ENCODE measurements around the gene SRSF5. TPM values are rescaled to one million over a fixed set of nuclear protein-coding genes. Genes with fewer than 3 reads are reported as not detected.
"Not testable (repeated sequence)": the region's sequence is repeated elsewhere in the genome, so short reads cannot be mapped to it uniquely, and the experiment has no call there.

The SRSF5 gene
- total RNA-seq, 1 donor from 2014 or later = 294 TPM

GRCh38 chr14:69804902-69805301 is 38.0 kb downstream of the SRSF5 start:
- intact Hi-C loops (cut with micrococcal nuclease) = no loop called here

GRCh38 chr14:69807192-69807591 is 40.2 kb downstream of the SRSF5 start:
- intact Hi-C loops (cut with micrococcal nuclease) = no loop called here

- intact Hi-C loops (cut with micrococcal nuclease) = no loop called here
Measured at GRCh38 chr14:69808919-69809808, 42.2 kb downstream of the SRSF5 start.

DNA sequence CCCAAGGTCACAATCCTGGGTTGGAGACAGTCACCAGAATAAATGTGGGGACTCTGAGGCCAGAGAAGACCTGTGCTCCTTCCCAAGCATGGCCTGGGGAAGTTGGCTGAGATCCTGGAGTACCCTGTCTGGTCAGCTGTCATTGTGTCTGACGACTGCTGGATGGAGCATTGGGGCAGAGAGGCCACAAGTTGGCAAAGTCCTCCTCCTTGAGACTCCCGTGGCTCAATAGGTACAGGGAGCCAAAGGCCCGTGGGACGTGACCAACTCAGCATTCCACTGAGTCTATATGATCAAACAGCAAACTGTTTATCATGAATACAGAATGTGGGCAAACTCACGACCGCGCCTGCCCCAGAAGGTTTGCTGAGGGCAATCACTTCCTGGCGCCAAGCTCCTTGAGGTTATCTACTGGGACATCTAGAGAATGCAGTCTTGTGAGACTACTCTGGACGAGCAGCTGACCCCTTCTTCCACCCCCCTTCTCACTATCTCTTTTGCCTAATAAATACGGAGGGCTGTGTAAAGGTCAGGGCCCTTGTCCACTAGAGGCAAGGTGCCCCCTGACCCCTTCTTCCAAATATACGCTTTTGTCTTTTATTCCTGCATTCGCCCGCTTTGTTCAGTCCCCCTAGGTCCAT is 44.4 kb downstream of the SRSF5 start:
- intact Hi-C loops (cut with micrococcal nuclease) = no loop called here

- intact Hi-C loops (cut with micrococcal nuclease) = no loop called here
Measured at GRCh38 chr14:69811868-69812252, 44.9 kb downstream of the SRSF5 start.

DNA sequence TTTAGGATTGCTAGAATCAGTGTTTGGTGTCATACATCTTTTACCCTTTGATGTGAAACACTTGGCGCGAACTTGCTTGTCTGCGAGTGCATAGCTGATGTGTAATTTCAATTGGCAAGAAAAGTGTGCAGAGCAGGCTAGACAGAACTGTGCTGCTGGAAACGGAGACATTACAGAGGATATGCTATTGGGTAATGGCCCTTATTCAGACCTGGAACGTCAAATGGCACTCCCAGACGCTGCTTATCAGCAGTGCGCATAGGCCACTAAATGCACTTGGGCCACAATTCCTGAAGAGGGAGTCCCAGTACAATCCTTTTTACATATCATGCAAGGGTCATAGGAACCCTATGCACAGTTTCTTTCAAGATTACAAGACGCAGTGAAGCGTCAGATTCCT is 45.8 kb downstream of the SRSF5 start:
- intact Hi-C loops (cut with micrococcal nuclease) = no loop called here

- intact Hi-C loops (cut with micrococcal nuclease) = not testable (repeated sequence)
Measured at GRCh38 chr14:69813346-69813745, 46.4 kb downstream of the SRSF5 start.

DNA sequence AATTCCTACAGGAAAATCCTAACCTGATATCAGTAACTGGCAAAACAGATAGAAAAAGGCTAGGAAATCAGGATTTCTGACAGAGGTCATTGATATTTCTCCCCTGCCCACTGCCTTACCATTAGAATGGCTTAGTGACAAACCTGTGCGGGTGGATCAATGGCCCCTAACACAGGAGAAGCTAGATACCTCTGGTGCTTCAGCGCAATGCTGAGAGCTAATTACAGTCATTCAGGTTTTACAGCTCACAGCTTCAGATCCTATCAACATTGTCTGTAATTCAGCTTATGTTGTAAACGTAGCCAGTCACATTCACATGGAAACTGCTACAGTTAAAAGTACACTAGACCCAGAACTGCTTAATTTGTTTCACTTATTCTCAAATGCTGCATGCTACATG is 47.5 kb downstream of the SRSF5 start:
- intact Hi-C loops (cut with micrococcal nuclease) = no loop called here

DNA sequence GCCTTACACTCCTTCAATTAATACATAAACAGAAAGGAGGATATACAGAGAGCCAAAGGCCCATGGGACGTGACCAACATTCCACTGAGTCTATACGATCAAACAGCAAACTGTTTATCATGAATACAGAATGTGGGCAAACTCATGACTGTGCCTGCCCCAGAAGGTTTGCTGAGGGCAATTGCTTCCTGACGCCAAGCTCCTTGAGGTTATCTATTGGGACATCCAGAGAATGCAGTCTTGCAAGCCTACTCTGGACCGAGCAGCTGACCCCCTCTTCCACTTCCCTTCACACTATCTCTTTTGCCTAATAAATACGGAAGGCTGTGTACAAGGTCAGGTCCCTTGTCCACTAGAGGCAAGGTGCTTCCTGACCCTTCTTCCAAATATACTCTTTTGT is 48.6 kb downstream of the SRSF5 start:
- intact Hi-C loops (cut with micrococcal nuclease) = loop anchor here (5.0 kb wide), 1 partner anchor 213 kb away; no protein-coding TSS in a partner anchor

DNA sequence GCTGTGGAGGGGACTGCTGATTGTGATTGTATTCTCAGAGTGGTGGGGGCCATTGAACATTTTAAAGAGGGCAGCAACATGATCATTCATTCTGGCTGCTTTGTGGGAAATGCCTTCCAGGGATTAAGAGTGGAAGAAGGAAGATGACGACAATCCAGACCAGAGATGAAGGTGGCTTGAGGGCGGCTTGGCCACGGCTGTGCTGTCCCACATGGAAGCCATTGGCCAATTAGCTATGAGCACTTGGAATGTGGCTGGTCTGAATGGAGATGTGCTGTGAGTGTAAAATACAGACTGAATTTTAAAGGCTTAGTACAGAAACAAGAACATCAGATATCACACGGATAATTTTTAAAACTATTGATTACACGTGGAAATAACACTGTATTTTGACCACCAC is 49.3 kb downstream of the SRSF5 start:
- intact Hi-C loops (cut with micrococcal nuclease) = loop anchor here (5.0 kb wide), 1 partner anchor 214 kb away; no protein-coding TSS in a partner anchor

GRCh38 chr14:69818758-69819191 is 51.8 kb downstream of the SRSF5 start:
- intact Hi-C loops (cut with micrococcal nuclease) = loop anchor here (1.0 to 5.0 kb wide), 5 partner anchors 210 to 750 kb away; no protein-coding TSS in a partner anchor

GRCh38 chr14:69819607-69820006 is 52.7 kb downstream of the SRSF5 start:
- intact Hi-C loops (cut with micrococcal nuclease) = loop anchor here (5.0 kb wide), 1 partner anchor 217 kb away; no protein-coding TSS in a partner anchor

DNA sequence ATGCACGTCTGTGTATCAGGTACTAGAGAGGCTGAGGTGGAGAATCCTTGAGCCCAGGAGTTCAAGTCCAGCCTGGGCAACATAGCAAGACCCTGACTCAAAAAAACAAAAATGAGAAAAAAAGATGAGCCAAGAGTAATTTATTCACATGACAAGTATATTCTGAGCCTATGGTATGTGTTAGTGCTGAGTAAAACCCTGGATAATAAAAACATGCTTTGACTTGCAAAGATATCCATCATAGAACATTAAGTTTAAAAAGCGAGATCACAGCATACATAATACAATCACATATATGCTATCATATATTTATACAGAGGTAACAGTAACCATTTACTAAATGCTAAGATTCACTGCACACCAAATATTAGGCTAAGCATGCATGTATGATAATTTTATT is 54.0 kb downstream of the SRSF5 start:
- intact Hi-C loops (cut with micrococcal nuclease) = no loop called here

Other genes starting within 250 kb of the SRSF5 start
- 0.05 TPM in 1 of 2 replicates, not detected in the other for gene CCDC177, start 192.3 kb upstream of the SRSF5 start, total RNA-seq
- gene SUSD6, start 155.5 kb upstream of the SRSF5 start, total RNA-seq = 99.2 and 106 TPM in 2 replicates
- gene SLC10A1, start 30.1 kb downstream of the SRSF5 start, total RNA-seq = not detected in 2 replicates
- not detected in 2 replicates for gene SMOC1, start 112.3 kb downstream of the SRSF5 start, total RNA-seq